ENCODE results near the gene DEPDC5.

The DEPDC5 gene

DNA sequence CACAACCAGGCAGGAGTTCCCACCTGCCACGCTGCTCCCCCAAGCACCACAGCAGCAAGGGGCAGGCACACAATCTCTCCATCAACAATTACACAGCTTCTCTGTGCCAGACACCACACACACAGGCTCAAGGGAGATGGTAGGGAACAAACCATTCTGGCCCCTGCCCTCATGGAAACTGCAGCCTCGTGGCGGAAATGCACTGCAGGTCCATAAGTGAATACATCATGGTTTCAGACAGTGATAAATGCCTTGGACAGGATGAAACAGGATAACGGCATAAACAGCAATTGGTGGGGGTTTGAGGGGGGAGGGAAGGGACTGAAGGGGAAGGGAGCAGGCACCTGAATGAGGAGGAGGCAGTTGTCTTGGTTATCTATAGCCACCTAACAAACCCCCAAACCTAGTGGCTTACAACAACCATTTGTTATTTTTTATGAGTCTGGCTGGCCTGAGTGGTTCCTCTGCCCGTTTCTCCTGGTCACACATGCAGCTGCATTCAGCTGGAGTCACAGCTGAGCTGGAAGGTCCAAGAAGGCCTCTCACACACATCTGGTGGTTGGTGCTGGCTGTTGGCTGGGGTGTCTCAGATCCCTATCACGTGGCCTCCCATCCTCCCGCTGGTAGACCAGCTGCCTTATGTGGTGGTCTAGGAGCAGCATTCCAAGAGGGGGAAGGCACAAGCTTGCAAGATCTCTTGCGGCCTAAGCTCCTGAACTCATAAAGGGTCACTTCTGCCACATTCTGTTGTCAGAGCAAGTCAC lies 175.5 kb downstream of the DEPDC5 start:
- no peak for DNase-seq

GRCh38 chr22:31932863-31933262 lies 179.0 kb downstream of the DEPDC5 start:
- no peak for DNase-seq

GRCh38 chr22:31933406-31933805 lies 179.6 kb downstream of the DEPDC5 start:
- DNase-seq, result no peak

DNA sequence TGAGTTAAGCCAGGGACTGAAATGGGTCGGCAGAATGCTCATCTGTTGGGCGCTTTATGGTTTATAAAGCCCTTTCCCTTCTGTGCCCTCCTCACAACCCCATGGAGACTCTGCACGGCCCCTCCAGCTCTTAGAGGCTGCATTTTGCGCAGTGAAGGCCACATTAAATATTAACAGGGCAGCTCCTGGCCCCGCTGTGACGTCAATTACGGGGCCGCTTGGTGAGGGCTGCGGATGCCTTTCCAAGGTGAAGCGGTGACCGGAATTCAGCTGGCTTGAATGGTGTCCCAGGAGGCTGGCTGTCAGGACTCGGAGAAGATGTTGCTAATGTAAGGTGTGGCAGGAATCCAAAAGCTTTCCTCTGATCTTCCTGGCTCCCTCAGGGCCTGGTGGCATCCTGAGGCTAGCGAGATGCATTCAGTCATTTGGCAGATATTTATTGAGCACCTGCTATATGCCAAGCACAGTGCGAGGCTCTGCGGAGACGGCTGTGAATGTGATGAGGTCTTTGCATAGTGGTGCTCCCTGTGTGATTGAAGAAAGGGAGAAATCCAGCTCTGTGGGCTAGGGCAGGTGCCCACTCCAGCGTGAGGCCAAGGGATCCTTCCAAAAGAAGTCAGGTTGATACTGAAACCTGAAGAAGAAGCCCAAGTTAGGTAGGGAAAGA lies 180.1 kb downstream of the DEPDC5 start:
- no peak for DNase-seq

- DNase-seq, result no peak
Observed at GRCh38 chr22:31935961-31936635, 182.3 kb downstream of the DEPDC5 start.

GRCh38 chr22:31937341-31937740 lies 183.5 kb downstream of the DEPDC5 start:
- no peak for DNase-seq

DNA sequence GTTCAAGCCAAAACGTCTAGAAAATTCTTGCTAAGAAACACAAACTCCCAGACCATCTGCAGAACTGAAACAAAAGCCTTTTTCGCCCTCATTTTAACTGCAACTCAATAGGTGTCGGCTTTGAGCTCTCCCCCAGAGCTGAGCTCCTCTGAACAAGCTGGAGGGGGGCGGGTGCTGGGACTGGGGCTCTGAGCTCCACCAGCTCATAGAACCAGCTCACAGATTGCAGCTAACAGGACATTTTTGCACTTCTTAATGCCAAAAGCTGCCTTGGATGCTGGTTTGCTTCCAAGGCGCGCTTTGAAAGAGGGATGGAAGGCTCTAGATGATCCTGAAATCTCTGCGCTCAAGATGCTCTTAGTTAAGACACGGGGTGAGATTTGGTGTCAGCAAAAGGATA lies 184.5 kb downstream of the DEPDC5 start:
- no peak for DNase-seq

DNA sequence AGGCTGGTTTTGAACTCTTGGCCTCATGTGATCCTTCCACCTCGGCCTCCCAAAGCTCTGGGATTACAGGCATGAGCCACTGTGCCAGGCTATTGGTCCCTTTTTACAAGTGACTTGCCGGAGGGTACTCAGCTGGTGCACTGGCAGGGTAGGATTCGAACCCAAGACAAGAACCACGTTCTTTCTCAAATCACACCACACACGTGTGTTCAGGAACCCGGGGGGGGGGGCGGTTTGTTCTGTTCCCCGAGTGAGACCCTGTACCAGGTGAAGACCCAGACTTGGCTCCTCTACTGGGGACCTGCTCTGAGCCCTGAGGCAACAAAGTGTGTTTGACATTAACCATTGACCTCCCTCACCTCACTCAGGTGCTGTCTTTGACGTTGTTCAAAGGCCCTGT lies 186.7 kb downstream of the DEPDC5 start:
- no peak for DNase-seq

DNA sequence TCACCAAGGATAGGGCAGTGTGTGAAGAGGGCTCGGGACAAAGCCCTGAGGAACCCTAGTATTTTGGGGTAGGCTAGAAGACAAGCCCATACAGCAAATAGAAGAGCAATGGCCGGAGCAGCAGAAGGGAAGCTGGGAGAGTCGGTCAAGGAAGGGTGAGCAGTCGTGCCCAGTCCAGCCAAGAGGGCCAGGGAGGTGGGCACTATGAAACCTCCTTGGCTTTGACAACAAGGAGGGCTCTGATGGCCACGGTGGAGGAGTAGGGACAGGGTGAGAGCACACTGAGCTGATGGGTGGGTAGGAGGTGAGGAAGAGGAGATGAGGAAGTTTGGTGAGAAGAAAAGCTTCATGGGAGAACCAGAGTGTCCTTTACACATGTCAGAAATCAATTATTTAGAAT lies 188.3 kb downstream of the DEPDC5 start:
- DNase-seq, result no peak

GRCh38 chr22:31943206-31943977 lies 189.6 kb downstream of the DEPDC5 start:
- DNase-seq, result no peak

DNA sequence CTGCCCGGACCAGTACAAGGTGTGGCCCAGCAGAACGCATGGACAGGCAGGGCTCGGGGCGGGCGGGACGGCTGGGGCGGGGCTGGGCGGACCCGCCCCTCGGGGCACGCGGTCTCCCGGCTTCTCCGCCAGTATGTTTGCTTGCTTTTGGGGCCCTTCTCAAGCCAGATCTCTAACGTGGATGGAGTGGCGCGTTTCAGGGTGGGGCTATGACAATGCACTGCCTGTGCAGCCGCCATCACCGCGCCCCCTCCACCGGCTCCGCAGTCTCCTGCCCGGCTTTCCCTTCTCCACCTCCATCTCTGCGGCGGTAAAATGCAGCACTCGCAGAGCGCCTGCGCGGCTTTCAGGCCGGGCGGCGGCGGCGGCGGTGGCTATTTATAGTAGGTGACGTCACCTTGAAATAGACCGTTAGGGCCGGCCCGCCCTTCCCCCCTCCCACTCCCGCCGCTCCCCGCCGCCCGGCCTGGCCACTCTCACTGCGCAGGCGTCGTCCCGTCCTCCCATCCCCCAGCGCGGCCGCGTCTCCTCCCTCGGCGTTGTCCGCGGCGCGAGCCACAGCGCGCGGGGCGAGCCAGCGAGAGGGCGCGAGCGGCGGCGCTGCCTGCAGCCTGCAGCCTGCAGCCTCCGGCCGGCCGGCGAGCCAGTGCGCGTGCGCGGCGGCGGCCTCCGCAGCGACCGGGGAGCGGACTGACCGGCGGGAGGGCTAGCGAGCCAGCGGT lies 190.3 kb downstream of the DEPDC5 start, which contains the start of gene YWHAH:
Gene YWHAH (plus strand): TSS at position 558 of the 722 bp plus-strand sequence. CDS start 199 bp downstream, outside the sequence.
- DNase-seq, result peak; percentile 78

DNA sequence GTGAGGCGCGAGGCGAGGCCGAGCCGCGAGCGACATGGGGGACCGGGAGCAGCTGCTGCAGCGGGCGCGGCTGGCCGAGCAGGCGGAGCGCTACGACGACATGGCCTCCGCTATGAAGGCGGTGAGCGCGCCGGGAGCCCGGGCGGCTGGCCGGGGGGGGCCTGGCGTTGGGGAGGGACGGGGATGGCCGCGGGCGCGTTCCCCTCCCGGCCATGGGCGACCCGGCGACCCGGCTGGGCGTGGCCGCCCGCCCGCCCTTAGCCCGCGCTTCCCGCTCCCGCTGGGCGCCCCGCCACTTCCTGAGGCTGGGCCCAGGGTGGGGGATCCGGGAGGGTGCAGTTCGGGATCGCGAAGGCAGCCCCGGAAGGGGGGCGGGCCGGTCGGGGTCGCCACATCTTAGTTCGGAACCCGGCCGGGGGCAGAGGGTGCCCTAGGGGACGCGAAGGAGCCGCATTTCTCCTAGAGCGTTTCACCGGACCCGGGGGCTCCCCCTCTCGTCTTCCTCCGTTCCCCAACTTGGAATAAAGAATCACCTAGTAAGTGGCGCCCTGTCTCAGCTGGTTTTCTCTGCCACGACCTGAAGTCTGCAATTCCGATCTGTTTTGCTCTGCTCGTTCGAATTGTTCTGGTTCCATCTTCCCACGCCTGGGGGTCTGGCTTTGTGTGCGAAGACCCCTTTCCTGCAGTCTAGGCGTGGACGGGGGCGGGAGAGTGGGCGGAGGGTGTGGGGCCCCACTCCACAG lies 191.1 kb downstream of the DEPDC5 start:
- no peak for DNase-seq

DNA sequence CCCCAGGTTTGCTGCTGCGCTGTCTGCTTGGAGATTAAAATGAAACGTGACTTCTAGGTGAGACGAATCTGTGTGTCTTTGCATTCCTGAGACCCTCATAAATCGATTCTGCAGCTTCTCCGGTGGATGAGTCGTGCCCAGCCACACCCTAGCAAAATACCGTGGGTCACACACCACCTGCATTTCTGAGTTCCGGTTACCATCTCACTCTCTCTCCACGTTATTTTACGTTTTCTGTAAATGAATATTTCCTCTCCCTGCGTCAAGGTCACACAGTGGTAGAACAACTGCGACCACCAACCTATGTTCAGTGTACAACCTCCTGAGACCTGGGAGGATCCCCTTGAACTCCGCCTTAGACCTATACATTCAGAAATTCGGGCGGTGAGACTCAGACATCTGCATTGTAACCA lies 191.6 kb downstream of the DEPDC5 start:
- DNase-seq, result no peak

DNA sequence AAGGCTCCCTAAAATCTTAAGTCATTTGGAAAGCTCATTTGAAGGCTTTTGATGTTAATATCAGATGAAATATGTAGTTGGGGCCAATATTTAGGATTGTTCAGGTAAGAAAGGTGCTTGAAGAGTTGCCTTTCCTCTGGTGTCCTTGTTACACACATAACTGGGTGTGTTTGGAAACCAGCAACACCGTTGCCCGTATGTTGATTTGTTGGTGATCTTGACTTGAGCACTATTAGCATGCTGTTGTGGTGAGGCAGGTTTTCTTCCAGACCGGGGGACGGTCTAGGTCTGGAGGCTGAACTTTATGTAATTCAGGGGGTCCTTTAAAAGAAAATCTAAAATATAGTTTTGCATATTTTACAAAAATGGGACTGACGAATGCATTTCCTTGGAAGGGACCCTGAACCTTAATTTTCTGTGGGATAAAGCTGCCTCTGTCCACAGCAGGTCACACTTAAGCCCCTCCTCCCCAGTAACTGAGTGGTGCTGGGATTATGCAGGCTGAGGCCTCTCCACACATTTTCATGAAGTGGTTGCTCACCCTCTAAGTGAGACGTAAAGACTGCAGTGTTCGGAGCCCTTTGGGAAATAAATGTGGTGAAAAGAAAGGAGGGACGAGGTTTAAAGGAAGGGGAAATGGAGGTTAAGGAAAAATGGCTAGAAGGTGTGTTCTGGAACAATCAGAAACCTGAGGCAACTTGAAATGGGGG lies 192.3 kb downstream of the DEPDC5 start:
- no peak for DNase-seq

- peak; percentile 5 for DNase-seq
Observed at GRCh38 chr22:31947296-31947695, 193.5 kb downstream of the DEPDC5 start.

- DNase-seq, result no peak
Observed at GRCh38 chr22:31948002-31948401, 194.2 kb downstream of the DEPDC5 start.

DNA sequence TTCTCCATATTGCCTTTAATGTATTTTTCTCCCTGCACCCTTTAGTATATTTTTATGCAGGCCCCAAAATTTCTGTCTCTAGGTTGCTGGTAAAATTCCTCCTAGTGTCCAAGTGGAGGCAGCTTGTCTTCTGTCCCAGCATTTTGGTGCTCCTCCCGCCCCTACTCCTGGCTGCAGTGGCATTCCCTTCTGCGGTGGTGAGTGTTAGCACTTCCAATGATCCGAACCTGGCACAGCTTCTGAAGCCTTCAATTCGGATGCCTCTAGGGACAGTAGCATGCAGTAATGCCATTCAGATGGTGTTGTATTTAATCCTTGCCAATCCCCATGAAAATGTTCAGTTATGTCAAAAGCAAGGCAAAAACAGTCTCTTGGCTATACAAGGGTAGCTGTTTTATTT lies 196.4 kb downstream of the DEPDC5 start:
- DNase-seq, result no peak

- DNase-seq, result no peak
Observed at GRCh38 chr22:31951194-31952093, 197.6 kb downstream of the DEPDC5 start.

DNA sequence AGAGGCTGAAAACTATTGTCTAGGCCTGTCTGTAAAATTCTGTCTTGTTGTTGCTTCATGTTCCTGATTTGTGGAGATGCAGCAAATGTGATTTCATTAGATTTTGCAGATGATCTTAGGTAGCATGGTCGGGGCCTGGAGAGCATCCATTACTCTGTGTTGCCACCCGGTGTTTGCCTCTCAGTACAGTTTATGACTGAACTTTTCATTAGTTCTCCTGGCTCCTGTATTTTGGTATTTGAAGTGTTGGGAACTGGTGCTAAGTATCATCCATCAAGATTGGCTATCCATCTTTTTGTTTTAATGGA lies 198.2 kb downstream of the DEPDC5 start:
- DNase-seq, result no peak

- DNase-seq, result no peak
Observed at GRCh38 chr22:31952472-31952871, 198.7 kb downstream of the DEPDC5 start.

All from NCI-H1436 treated with DMSO at 0.1 percent for 48 hours (cell line).